DMS53 (cell line): ENCODE measurements around the gene ARHGAP42.
"Not testable (repeated sequence)": the region's sequence is repeated elsewhere in the genome, so short reads cannot be mapped to it uniquely, and the experiment has no call there.

Source experiments
- DNase-seq: peaks from one replicate; lab custom pipeline; 2025; lab: John Stamatoyannopoulos, UW

ARHGAP42 gene

GRCh38 chr11:100872951-100873740 lies 186.1 kb downstream of the ARHGAP42 start:
- no peak for DNase-seq

GRCh38 chr11:100874203-100874602 lies 187.1 kb downstream of the ARHGAP42 start:
- no peak for DNase-seq

- no peak for DNase-seq
Measured at GRCh38 chr11:100875521-100875869, 188.4 kb downstream of the ARHGAP42 start.

- DNase-seq = peak; percentile 22
Measured at GRCh38 chr11:100876815-100877520, 189.9 kb downstream of the ARHGAP42 start.

GRCh38 chr11:100878474-100878873 lies 191.4 kb downstream of the ARHGAP42 start:
- DNase-seq = no peak

GRCh38 chr11:100882957-100883356 lies 195.9 kb downstream of the ARHGAP42 start:
- no peak for DNase-seq

- no peak for DNase-seq
Measured at GRCh38 chr11:100883830-100884229, 196.7 kb downstream of the ARHGAP42 start.

- no peak for DNase-seq
Measured at GRCh38 chr11:100887659-100888058, 200.6 kb downstream of the ARHGAP42 start.

- DNase-seq = no peak
Measured at GRCh38 chr11:100888836-100889235, 201.7 kb downstream of the ARHGAP42 start.

GRCh38 chr11:100889758-100890157 lies 202.7 kb downstream of the ARHGAP42 start:
- DNase-seq = no peak

GRCh38 chr11:100890789-100891188 lies 203.7 kb downstream of the ARHGAP42 start:
- DNase-seq = no peak

GRCh38 chr11:100892886-100893285 lies 205.8 kb downstream of the ARHGAP42 start:
- DNase-seq = no peak

- DNase-seq = no peak
Measured at GRCh38 chr11:100895449-100895848, 208.4 kb downstream of the ARHGAP42 start.

- DNase-seq = not testable (repeated sequence)
Measured at GRCh38 chr11:100895976-100896375, 208.9 kb downstream of the ARHGAP42 start.

GRCh38 chr11:100901471-100901870 lies 214.4 kb downstream of the ARHGAP42 start:
- not testable (repeated sequence) for DNase-seq

GRCh38 chr11:100902454-100903141 lies 215.5 kb downstream of the ARHGAP42 start:
- DNase-seq = no peak

GRCh38 chr11:100903284-100903683 lies 216.2 kb downstream of the ARHGAP42 start:
- DNase-seq = no peak

- DNase-seq = no peak
Measured at GRCh38 chr11:100905684-100906083, 218.6 kb downstream of the ARHGAP42 start.

- no peak for DNase-seq
Measured at GRCh38 chr11:100908746-100909145, 221.7 kb downstream of the ARHGAP42 start.

GRCh38 chr11:100910808-100911207 lies 223.7 kb downstream of the ARHGAP42 start:
- DNase-seq = no peak

- no peak for DNase-seq
Measured at GRCh38 chr11:100914415-100915110, 227.5 kb downstream of the ARHGAP42 start.
